CD8-positive, alpha-beta memory T cell (primary cell): ENCODE measurements around the gene SMIM28. TPM values are rescaled to one million over a fixed set of nuclear protein-coding genes. Genes with fewer than 3 reads are reported as not detected.

Experiments
- CTCF ChIA-PET: fragments of 350-600 bp; sonication (Branson Sonifier 250); formaldehyde crosslinking; loops from one replicate; lab custom pipeline; 2021; ENCODE audit warnings: antibody characterized with exemption; lab: Charles Lee
- POLR2A ChIA-PET: fragments of 350-600 bp; sonication (Branson Sonifier 250); formaldehyde crosslinking; loops from one replicate; lab custom pipeline; 2021; ENCODE audit warnings: antibody characterized with exemption; lab: Charles Lee
- DNase-seq, 5 donors: peaks; one replicate each; pipeline versions ENCODE4 v3.0.0 to v3.0.0-alpha.2; 2020 to 2022; ENCODE audit warnings: mixed read lengths in 1 of 5
- H3K27ac ChIP-seq: one replicate; pipeline ENCODE4 v1.7.0; 2013; ENCODE audit warnings: low read depth, mild to moderate bottlenecking, low read length, moderate library complexity
- H3K27me3 ChIP-seq: 2 replicates; pipeline ENCODE4 v1.7.0; 2013; ENCODE audit warnings: low read length, mild to moderate bottlenecking; ENCODE audit not compliant: insufficient read depth, poor library complexity, severe bottlenecking
- H3K36me3 ChIP-seq: 2 replicates; pipeline ENCODE4 v1.7.0; 2013; ENCODE audit warnings: mild to moderate bottlenecking, low read length, moderate library complexity; ENCODE audit not compliant: insufficient read depth
- H3K4me1 ChIP-seq: 2 replicates; pipeline ENCODE4 v1.7.0; 2013; ENCODE audit warnings: mild to moderate bottlenecking, low read length, moderate library complexity; ENCODE audit not compliant: insufficient read depth
- H3K4me3 ChIP-seq: 2 replicates; pipeline ENCODE4 v1.7.0; 2013; ENCODE audit warnings: mild to moderate bottlenecking, low read length
- H3K9me3 ChIP-seq: 2 replicates; pipeline ENCODE4 v1.7.0; 2013; ENCODE audit warnings: mild to moderate bottlenecking, low read length
- H3K27ac Mint-ChIP-seq, 8 donors: one replicate each; pipeline ENCODE4 v1.8.0; 2020 to 2021; ENCODE audit warnings: mixed read lengths in 8 of 8, mild to moderate bottlenecking in 6 of 8, inconsistent platforms in 3 of 8, moderate library complexity in 3 of 8
- H3K27me3 Mint-ChIP-seq, 2 donors: one replicate each; pipeline ENCODE4 v1.8.0; 2020 to 2021; ENCODE audit warnings: mixed read lengths in 2 of 2, mild to moderate bottlenecking in 1 of 2, moderate library complexity in 1 of 2
- H3K36me3 Mint-ChIP-seq, 3 donors: one replicate each; pipeline ENCODE4 v1.8.0; 2020 to 2021; ENCODE audit warnings: mixed read lengths in 3 of 3, inconsistent platforms in 1 of 3, mild to moderate bottlenecking in 1 of 3
- H3K4me1 Mint-ChIP-seq, 3 donors: one replicate each; pipeline ENCODE4 v1.8.0; 2020 to 2021; ENCODE audit warnings: mixed read lengths in 3 of 3, inconsistent platforms in 1 of 3, mild to moderate bottlenecking in 1 of 3
- H3K4me3 Mint-ChIP-seq, 7 donors: one replicate each; pipeline ENCODE4 v1.8.0; 2020 to 2021; ENCODE audit warnings: mixed read lengths in 7 of 7, mild to moderate bottlenecking in 6 of 7, moderate library complexity in 4 of 7, inconsistent platforms in 2 of 7
- H3K9me3 Mint-ChIP-seq, 5 donors: one replicate each; pipeline ENCODE4 v1.8.0; 2020 to 2022; ENCODE audit warnings: mixed read lengths in 5 of 5, mild to moderate bottlenecking in 3 of 5, moderate library complexity in 2 of 5, inconsistent platforms in 1 of 5
- polyA plus RNA-seq: library from polyadenylated mRNA; unstranded; fragments of 300-500 nt; fragmentation: Illumina TruSeq; gene quantifications from one replicate; pipeline ENCODE4 v1.2.3, GENCODE V29; 2021
- total RNA-seq, 2 experiments: library from RNA; stranded (reverse); gene quantifications; one replicate each; pipeline ENCODE4 v1.2.3, GENCODE V29; 2021

Gene SMIM28
- total and polyA plus RNA-seq, 3 experiments from 2014 or later: not detected

DNA sequence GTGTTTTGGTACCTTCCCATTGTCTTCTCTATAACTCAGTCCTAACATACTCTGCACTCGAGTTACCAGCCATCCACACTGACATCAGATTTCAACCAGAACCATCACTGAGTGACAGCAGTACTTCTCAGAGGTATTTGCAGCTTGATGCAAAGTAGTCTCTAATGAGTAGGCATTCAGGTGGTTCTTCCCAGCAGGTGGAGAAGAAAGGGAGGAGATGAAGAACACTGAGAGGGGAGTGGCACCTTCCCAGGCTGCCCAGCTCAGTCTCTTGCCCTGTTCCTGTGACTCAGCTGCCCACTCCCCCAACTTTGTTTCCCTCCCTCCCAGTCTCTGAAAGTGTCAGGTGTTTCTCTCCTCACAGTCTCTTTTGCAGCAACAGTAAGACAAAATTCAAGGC, 38.7 kb upstream of the SMIM28 start:
- Histone ChIP-seq H3K27ac (no peak overlapping the region), H3K9me3 (no peaks in the 10 kb centered on the region), H3K4me3 (no peak overlapping the region), H3K27me3 (no peaks in the 10 kb centered on the region), H3K4me1 (no peaks in the 10 kb centered on the region), H3K36me3 (no peaks in the 10 kb centered on the region)
- Mint-ChIP-seq H3K27me3 (peaks cover 0 to 42% of the 10 kb centered on the region in 2 donors), H3K27ac (no peak overlapping the region), H3K4me3 (no peak overlapping the region), H3K9me3 (no peaks in the 10 kb centered on the region), H3K4me1 (no peaks in the 10 kb centered on the region), H3K36me3 (no peaks in the 10 kb centered on the region)
- POLR2A ChIA-PET: no interaction called here
- CTCF ChIA-PET: no interaction called here
- DNase-seq: no peak

DNA sequence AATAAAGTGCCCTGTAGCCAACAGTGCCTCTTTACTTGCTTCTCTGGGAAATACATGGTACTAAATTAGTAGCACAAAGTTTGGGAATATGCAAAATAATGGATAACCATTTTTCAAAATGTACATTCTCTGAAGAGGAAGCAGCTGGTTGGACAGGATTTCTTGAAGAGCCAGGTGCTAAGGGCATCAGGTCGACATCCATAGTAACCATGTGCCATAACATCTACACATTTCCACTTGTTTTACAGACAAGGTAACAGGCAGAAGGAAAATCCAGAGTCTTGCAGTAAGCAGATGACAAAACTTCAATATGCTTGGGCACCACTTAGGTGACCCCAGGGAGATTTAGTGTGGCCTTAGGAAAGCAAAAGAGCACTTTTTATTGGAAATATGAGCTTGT, 36.5 kb upstream of the SMIM28 start:
- ChIA-PET CTCF (no interaction called here), POLR2A (no interaction called here)
- no peaks in the 10 kb centered on the region for H3K4me1 ChIP-seq
- no peaks in the 10 kb centered on the region for H3K4me1 Mint-ChIP-seq
- H3K36me3 Mint-ChIP-seq: no peaks in the 10 kb centered on the region
- peaks cover 0 to 34% of the 10 kb centered on the region in 2 donors for H3K27me3 Mint-ChIP-seq
- no peaks in the 10 kb centered on the region for H3K27me3 ChIP-seq
- no peaks in the 10 kb centered on the region for H3K36me3 ChIP-seq
- H3K9me3 ChIP-seq: no peaks in the 10 kb centered on the region
- H3K4me3 ChIP-seq: no peak overlapping the region
- no peaks in the 10 kb centered on the region for H3K9me3 Mint-ChIP-seq
- DNase-seq: no peak
- no peak overlapping the region for H3K27ac Mint-ChIP-seq
- no peak overlapping the region for H3K4me3 Mint-ChIP-seq
- no peak overlapping the region for H3K27ac ChIP-seq

DNA sequence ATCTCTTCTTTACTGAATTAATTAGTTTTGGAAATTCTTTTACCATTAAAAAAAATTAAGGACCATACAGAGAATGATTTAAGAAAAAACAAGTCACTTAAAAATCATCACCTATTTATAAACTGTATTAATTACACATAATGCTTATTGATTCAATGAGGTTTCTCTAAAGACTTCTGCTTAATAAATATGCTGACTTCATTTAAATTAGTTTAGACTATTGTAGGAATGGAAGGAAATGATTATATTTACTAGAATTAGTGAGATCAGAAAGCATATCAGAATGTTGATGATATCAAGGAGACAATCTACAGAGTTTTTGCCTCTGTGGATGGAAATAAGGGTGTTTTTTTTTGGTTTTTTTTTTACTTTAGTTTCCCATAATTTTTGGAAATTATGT, 34.6 kb upstream of the SMIM28 start:
- peaks cover 3 to 24% of the 10 kb centered on the region in 2 donors for H3K27me3 Mint-ChIP-seq
- H3K9me3 ChIP-seq: no peaks in the 10 kb centered on the region
- no peaks in the 10 kb centered on the region for H3K9me3 Mint-ChIP-seq
- H3K27ac ChIP-seq: no peak overlapping the region
- peaks cover 0 to 3% (median 0%) of the 10 kb centered on the region in 3 donors for H3K4me1 Mint-ChIP-seq
- H3K4me1 ChIP-seq: no peaks in the 10 kb centered on the region
- H3K27ac Mint-ChIP-seq: no peak overlapping the region
- H3K27me3 ChIP-seq: no peaks in the 10 kb centered on the region
- CTCF ChIA-PET: no interaction called here
- no peaks in the 10 kb centered on the region for H3K36me3 Mint-ChIP-seq
- H3K4me3 Mint-ChIP-seq: no peak overlapping the region
- no peaks in the 10 kb centered on the region for H3K36me3 ChIP-seq
- no peak for DNase-seq
- no peak overlapping the region for H3K4me3 ChIP-seq
- POLR2A ChIA-PET: no interaction called here

DNA sequence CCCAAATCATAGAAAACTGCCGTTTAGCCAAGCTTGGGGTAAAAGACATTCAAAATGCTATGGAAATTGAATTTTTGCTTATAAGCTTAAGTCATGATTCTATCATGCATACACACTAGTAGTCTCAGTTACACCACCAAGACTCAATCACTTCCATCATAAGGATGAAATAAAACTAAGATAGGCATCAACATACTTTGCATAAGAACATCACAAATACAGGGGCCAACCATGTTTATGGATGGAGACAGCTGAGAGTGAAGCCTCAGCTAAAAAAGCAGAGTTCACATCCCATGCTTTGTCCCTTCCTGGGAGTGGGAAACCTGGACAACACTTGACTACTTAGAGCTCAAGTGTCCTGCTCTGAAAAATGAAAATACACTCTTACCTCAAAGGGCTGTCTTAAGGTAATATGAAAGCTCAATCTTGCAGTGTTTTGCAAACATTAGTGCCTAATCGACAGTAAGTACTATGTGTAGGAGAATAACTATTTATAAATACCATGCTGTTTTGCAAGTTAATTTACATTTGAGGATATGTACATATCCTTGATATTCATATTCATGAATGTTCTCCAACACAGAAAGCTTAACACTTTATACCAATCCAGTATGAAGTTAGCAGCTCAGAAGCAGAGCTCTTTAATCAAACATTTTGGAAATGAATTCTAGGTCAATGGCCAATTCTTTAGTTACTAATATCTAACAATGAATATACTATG, 32.0 kb upstream of the SMIM28 start:
- H3K27ac ChIP-seq: no peak overlapping the region
- no peaks in the 10 kb centered on the region for H3K27me3 ChIP-seq
- peaks cover 0 to 3% (median 0%) of the 10 kb centered on the region in 3 donors for H3K4me1 Mint-ChIP-seq
- POLR2A ChIA-PET: no interaction called here
- H3K27ac Mint-ChIP-seq: no peak overlapping the region
- no peaks in the 10 kb centered on the region for H3K36me3 Mint-ChIP-seq
- H3K9me3 ChIP-seq: no peaks in the 10 kb centered on the region
- H3K27me3 Mint-ChIP-seq: peaks cover 5 to 24% of the 10 kb centered on the region in 2 donors
- no peak overlapping the region for H3K4me3 Mint-ChIP-seq
- CTCF ChIA-PET: no interaction called here
- no peak overlapping the region for H3K4me3 ChIP-seq
- DNase-seq: no peak
- H3K9me3 Mint-ChIP-seq: no peaks in the 10 kb centered on the region
- no peaks in the 10 kb centered on the region for H3K4me1 ChIP-seq
- no peaks in the 10 kb centered on the region for H3K36me3 ChIP-seq

DNA sequence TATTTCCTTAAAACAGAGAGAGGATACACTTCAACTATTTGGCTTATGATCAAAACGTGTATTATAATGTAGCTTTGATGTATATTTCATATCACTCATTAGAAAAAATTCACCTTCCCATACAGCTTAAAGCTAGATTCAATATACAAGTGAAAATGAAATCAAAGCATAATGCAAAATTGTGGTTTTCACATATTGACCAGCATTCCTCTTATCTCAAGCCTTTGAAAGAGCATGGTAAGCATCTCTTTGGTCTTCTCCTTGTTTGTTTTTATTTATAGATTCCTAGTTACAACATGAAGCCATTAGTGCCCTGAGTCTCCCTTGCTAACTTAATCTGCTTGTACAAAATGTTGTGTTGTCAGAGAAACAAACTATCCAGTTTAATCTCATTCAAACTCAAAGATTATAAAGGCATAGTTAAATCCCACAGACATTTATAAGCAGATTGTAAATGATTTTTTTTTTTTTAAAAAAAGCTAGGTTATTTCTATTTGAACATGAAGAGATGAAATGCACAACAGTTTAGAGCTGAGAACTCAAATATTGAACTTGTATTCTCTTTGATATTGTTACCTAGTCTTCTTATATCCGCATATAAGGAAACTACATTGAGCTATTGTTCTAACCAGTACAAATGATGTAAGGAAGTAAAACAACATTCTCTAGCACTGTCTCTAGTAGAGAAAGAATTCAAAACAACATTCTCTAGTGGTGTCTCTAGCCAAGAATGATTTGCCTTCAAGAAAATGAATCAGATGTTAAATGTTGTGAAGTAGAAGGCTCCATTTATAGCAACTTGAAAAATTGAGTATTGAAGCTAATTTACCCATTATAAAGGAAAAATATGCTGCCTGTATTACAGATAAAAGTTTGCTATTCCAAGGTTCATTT, 31.2 kb upstream of the SMIM28 start:
- Mint-ChIP-seq H3K4me3 (no peak overlapping the region), H3K36me3 (no peaks in the 10 kb centered on the region), H3K27me3 (peaks cover 5 to 24% of the 10 kb centered on the region in 2 donors), H3K9me3 (no peaks in the 10 kb centered on the region), H3K4me1 (peaks cover 0 to 3% (median 0%) of the 10 kb centered on the region in 3 donors), H3K27ac (no peak overlapping the region)
- no peak overlapping the region for H3K4me3 ChIP-seq
- POLR2A ChIA-PET: no interaction called here
- no peaks in the 10 kb centered on the region for H3K27me3 ChIP-seq
- DNase-seq: no peak
- no peaks in the 10 kb centered on the region for H3K36me3 ChIP-seq
- no peak overlapping the region for H3K27ac ChIP-seq
- no peaks in the 10 kb centered on the region for H3K4me1 ChIP-seq
- CTCF ChIA-PET: no interaction called here
- no peaks in the 10 kb centered on the region for H3K9me3 ChIP-seq

DNA sequence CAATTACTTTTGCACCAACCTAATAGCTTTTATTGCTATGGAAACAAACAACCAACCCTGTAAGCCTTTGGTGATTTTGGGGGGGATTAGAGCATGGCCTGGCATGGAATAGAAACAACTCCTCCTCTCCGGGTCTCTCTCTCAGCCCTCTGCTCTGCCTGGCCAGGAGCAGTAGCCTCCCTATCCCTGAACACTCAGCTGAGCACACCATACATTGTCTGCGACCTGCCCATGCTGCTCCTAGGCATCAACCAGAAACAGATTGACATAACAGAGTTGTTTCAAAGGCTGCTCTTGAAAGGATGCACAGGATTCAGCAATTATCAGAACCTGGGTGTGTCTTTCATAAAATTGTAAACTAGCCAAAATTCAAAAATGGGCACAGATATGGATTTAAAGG, 29.8 kb upstream of the SMIM28 start:
- Mint-ChIP-seq H3K4me3 (no peak overlapping the region), H3K4me1 (peaks cover 0 to 3% (median 0%) of the 10 kb centered on the region in 3 donors), H3K36me3 (no peaks in the 10 kb centered on the region), H3K9me3 (no peaks in the 10 kb centered on the region), H3K27ac (no peak overlapping the region), H3K27me3 (peaks cover 5 to 23% of the 10 kb centered on the region in 2 donors)
- Histone ChIP-seq H3K27ac (no peak overlapping the region), H3K27me3 (no peaks in the 10 kb centered on the region), H3K36me3 (no peaks in the 10 kb centered on the region), H3K4me3 (no peak overlapping the region), H3K9me3 (no peaks in the 10 kb centered on the region), H3K4me1 (no peaks in the 10 kb centered on the region)
- CTCF ChIA-PET: no interaction called here
- POLR2A ChIA-PET: no interaction called here
- no peak for DNase-seq

DNA sequence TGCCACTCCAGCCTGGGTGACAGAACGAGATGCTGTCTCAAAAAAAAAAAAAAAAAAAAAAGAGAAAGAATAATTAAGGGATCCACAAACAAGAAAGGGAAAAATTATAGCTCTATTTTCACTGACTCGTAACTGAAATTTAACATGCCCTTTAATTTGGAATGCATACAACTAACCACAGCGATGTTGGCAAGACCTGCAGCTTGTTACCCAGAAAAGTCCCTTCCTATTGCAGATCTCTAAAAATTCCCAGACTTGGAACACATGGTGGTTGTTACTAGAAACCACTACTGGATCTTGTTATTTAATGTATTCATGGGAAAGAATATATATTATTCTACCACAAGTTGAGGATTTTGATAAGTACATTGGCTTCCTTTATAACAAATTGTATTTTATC, 27.8 kb upstream of the SMIM28 start:
- CTCF ChIA-PET: no interaction called here
- Histone ChIP-seq H3K9me3 (no peaks in the 10 kb centered on the region), H3K4me1 (no peaks in the 10 kb centered on the region), H3K36me3 (no peaks in the 10 kb centered on the region), H3K27me3 (no peaks in the 10 kb centered on the region), H3K27ac (no peak overlapping the region), H3K4me3 (no peak overlapping the region)
- H3K36me3 Mint-ChIP-seq: no peaks in the 10 kb centered on the region
- POLR2A ChIA-PET: no interaction called here
- H3K9me3 Mint-ChIP-seq: no peaks in the 10 kb centered on the region
- H3K4me1 Mint-ChIP-seq: peaks cover 0 to 3% (median 0%) of the 10 kb centered on the region in 3 donors
- peaks cover 10 to 31% of the 10 kb centered on the region in 2 donors for H3K27me3 Mint-ChIP-seq
- no peak for DNase-seq
- H3K4me3 Mint-ChIP-seq: no peak overlapping the region
- H3K27ac Mint-ChIP-seq: no peak overlapping the region

DNA sequence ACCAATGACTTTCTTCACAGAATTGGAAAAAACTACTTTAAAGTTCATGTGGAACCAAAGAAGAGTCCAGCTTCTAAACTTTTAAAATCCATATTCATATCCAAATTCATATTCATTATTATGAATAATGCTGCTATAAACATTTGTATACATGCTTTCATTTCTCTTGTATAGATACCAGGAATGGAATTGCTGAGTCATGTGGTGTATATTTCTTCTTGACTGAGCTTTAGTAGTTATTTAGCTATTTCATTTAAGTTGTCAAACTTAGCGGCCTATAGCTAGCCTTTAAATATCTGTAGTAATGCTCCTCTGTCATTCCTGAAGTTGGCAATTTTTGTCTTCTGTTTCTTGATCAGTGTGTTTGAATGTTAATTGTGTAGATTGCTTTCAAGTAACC, 19.8 kb upstream of the SMIM28 start:
- Histone ChIP-seq H3K4me1 (no peaks in the 10 kb centered on the region), H3K27me3 (no peaks in the 10 kb centered on the region), H3K27ac (no peak overlapping the region), H3K9me3 (no peaks in the 10 kb centered on the region), H3K4me3 (no peak overlapping the region), H3K36me3 (no peaks in the 10 kb centered on the region)
- Mint-ChIP-seq H3K4me1 (no peaks in the 10 kb centered on the region), H3K27ac (no peak overlapping the region), H3K27me3 (peaks cover 19 to 42% of the 10 kb centered on the region in 2 donors), H3K36me3 (no peaks in the 10 kb centered on the region), H3K4me3 (no peak overlapping the region), H3K9me3 (peaks cover 0 to 3% (median 0%) of the 10 kb centered on the region in 5 donors)
- no peak for DNase-seq
- POLR2A ChIA-PET: no interaction called here
- CTCF ChIA-PET: no interaction called here
